Hematopoietic multipotent progenitor cell (in vitro differentiated cells): Measurements from ENCODE around the gene CDSN. TPM values are rescaled to one million over a fixed set of nuclear protein-coding genes. Genes with fewer than 3 reads are reported as not detected.
"Not testable (repeated sequence)": the region's sequence is repeated elsewhere in the genome, so short reads cannot be mapped to it uniquely, and the experiment has no call there.

Experiments used
- DNase-seq, 3 donors: peaks; one replicate each; pipeline ENCODE4 v3.0.0-alpha.2; 2011 to 2015; ENCODE audit warnings: low read depth in 2 of 3, low spot score in 2 of 3
- small RNA-seq: library from RNA; depleted of rRNA; stranded (forward); fragments of <200 nt; gene quantifications from one replicate; pipeline ENCODE3, GENCODE V24; 2012
- total RNA-seq: library from RNA; depleted of rRNA; stranded (reverse); fragments of >200 nt; gene quantifications from one replicate; pipeline ENCODE4 v1.2.3, GENCODE V29; 2012

Gene CDSN
- total RNA-seq, 1 donor: under 0.01 TPM

DNA sequence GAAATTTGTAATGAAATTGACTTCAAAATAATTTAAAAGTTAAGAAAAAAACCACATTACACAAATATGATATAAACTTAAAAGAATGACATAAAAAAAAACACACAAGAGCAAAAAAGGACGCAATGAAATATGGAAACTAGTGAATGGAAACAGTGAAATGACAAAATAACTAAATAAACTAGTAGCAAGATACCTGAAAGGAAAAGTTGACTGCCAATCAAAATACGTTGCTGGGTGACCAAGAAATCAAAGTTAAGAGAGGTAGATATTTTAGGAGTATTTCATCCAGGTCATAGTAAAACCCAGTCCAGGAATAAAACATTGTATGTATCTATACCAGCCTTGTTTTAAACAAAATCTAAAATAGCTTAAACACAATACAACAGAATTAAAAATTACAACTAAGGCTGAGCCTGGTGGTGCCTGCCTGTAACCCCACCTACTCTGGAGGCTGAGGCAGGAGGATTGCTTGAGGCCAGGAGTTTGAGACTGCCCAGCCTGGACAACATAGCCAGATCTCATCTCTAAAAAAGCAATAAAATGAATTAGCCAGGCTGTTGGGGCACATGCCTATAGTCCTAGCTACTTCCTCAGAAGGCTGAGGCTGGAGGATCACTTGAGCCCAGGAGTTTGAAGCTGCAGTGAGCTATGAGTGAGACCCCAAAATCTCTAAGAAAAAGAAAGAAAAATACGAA lies 29.8 kb downstream of the CDSN start:
- no peak for DNase-seq

DNA sequence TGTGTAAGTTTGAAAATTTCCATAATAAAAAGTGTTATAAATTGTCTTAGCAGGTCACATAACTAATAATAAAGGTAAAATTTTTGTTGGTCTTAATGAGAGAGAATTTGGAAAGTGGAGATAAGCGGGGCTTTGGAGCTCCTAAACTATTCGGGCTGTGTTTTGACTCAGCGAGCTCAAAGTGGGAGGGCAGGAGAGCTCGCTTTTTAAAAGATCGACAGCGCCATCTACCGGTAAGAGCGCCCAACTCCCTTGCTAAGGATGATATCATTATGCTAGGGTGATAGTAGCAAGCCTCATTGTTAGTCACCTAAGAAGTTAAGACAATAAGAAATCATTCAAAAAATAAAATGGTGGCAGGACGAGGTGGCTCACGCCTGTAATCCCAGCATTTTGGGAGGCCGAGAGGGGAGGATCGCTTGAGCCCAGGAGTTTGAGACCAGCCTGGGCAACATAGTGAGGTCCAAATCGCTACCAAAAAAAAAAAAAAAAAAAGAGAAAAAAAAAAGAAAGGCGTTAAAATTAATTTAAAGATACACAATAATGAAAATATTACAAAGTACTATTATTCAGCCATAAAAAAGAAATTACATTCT lies 32.7 kb downstream of the CDSN start:
- peak; percentile 76 to 92 (median 86) for DNase-seq

DNA sequence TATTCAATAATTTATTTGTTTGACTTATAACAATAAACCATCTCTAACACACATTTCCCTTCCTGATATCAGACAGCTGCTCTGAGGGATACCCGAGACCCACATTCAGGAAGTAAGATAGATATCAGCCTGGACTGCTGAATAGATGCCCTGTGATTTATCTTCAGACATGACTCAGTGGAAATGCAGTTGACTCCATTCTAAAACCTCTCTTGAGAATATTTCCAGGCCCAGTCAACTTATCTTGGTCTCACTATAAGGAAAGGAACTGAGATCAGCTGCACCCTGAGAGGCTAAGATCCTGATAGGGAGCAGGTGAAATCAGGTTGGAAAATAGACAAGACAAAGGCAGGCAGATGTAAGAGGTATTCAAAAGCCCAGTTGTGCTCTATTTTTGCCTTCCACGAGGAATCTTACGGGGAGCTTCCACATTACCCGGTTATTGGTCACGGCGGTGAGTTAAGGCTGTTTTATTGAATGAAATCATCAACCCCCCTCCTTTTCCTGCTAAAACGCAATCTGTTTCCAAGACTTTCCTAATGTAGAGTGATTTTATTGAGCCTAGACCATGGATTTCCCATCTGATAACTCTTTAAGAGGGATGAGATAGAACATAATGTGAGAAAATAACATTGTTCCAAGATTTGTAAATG lies 33.3 kb downstream of the CDSN start:
- DNase-seq: peak in 2 of 3 donors; percentile 47 to 75

DNA sequence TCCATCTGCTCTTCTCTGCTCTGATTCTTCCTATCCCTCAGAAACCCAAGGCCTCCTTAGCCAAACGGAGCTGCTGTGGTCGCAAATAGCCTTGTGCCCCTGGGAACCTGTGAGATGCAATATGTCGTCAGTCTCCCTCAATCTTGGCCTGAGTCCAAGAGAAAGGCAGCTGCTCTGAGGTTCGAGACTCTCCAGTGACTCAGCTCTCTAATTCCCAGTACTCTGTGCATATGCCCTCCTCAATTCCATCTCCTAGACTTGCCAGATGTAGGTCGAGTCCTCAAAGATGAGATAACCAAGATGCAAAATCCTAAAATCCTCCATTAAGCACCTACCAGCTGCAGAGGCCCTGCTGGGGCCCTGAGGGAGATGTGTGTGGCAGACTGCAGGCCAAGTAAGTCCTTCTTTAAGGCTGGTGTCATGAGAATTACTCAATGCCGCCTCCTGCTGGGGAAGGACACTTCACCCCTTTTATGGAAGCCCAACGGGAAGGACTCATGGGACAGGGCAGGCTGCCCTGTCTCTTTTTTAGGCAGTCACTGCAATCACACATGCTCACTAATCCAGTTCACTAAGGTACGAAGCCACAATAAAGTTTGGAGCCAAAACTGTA lies 36.4 kb downstream of the CDSN start:
- DNase-seq: peak in 1 of 3 donors; percentile 44

DNA sequence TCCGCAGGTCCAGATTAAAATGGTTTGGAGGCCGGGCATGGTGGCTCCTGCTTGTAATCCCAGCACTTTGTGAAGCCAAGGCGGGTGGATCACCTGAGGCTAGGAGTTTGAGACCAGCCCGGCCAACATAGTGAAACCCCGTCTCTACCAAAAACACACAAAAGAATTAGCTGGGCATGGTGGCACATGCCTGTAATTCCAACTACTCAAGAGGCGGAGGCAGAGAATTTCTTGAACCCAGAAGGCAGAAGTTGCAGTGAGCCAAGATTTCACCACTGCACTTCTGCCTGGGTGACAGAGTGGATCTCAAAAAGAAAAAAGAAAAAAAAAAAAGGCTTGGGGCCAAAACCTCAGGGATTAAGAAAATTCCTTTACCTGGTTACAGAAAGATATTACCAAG lies 38.4 kb downstream of the CDSN start:
- DNase-seq: no peak

DNA sequence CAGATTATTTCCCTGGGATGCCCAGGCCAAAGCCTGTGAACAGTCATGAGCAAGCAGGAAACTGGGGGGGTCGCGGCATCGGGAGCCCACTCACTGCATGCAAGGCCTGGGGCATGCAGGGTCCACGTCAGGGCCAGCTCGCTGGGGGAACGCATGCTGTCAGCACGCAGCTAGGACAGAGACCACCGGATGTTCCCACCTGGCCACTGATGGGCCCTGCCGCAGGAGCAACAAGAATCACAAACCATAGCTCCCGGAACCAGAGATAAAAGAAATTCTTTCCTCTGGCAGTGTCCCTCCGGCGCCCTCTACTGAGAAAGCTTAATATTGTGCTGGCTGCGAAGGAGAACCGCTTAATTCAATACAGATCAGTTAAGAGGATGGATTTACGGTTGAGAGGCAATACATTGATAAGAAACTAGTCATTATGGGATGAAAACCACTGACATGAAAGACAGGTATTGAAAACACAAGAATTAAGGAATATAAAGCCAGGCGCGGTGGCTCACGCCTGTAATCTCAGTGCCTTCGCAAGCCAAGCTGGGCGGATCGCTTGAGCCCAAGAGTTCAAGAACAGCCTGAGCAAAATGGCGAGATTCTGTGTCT lies 40.5 kb downstream of the CDSN start:
- DNase-seq: peak; percentile 34 to 79 (median 65)

DNA sequence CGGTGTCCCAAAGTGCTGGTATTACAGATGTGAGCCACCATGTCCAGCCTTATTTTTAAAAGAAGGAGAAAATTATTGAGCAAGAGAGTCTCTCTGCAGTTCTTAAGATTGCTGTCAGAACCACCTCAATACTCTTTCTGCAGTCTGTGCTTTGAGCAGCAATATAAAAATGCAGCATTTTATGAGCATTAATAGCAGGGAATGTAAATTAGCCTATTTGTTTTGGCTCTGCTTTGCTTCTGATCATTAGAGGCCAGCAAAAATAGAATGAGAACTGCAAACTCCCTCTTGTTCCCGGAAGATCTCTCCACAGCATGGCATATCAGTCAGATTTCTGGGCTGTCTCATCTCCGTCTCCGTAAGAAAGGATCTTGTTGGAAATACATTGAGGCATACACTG lies 43.6 kb downstream of the CDSN start:
- no peak for DNase-seq

DNA sequence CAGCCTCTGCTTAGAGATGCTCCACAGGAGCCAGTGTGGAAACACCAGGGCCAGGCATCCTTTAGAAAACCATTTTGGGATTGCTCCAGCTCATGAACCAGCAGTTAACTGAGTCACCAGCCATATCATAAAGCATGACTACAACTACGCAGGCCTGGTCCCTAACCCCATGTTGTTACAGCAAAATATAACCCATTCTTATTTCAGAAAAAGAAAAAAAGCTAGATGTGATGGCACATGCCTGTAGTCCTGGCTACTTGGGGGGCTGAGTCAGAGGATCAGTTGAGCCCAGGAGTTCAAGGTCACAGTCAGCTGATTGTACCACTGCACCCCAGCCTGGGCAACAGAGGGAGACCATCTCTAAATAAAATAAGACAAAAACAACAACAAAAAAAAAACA lies 44.7 kb downstream of the CDSN start:
- no peak for DNase-seq

DNA sequence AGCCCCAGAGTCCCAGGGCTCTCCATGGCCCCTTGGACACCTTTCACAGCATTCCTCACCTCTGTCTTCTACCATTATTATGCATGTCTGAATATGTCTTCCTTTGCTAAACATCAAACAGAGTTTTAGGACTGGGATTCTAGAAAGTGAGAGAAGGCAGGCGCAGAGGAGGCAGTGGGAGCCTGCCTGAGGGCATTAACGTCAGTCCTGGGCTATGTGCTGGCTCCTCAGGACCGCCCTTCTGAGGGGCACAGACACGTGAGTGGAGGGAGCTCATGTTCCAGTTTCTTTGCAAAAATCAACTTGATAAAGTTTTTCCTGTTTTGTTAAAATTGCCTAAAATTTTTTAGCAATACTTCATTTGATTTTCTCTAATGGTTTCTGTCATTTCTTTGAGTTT lies 45.8 kb downstream of the CDSN start:
- no peak for DNase-seq

DNA sequence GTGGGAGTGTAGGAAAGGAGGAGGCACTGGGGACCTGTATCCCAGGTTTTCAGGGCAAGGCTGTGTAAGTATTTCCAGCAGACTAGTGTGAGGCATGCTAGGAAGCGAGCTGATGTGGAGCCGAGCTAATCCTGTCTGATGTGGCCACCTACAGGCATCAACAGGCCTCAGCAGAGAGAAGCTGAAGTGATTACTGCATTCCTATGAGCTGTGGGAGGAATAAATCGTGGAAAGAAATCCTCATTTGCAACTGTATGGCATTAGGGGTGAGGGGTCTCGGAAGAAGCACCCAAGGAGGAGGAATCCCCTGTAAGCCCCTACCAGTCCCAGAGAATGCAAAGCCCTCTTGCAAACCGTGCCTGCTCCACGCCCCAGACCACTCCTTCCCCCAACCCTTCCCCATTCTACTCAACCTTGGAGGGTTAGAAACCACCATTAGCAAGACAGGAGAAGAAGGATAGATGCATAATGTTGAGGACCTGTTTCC lies 49.5 kb downstream of the CDSN start:
- peak in 1 of 3 donors; percentile 41 for DNase-seq

DNA sequence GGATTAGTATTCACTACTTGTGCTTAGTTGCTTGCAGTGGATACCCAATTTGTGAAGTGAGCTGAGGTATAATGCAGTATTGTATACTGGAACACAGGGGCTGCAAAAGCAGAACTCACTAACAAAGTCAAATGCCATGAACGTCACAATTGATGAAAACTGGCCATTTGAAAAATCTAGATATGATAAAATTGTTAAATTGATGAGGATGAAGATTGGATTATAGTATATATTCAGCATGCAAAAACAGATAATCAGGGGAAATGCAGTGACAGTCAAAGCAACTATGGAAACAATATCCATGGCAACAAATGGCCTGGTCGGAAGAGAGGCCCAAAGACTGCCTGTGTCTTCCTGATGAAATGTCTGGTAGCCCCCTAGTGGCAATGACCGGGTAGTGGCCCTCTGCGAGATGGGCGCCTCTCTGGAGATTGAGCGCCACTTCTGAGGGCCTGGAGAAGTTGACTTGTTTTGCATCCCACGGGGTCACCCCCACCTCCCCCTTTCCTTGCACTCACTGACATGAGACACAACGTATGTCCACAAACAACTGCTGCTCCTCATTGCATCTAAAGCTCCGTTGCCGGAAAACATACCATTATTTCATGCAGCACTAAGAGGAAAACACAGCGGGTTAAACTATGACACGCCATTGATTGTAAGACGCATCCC lies 51.4 kb downstream of the CDSN start:
- peak in 2 of 3 donors; percentile 71 to 79 for DNase-seq

DNA sequence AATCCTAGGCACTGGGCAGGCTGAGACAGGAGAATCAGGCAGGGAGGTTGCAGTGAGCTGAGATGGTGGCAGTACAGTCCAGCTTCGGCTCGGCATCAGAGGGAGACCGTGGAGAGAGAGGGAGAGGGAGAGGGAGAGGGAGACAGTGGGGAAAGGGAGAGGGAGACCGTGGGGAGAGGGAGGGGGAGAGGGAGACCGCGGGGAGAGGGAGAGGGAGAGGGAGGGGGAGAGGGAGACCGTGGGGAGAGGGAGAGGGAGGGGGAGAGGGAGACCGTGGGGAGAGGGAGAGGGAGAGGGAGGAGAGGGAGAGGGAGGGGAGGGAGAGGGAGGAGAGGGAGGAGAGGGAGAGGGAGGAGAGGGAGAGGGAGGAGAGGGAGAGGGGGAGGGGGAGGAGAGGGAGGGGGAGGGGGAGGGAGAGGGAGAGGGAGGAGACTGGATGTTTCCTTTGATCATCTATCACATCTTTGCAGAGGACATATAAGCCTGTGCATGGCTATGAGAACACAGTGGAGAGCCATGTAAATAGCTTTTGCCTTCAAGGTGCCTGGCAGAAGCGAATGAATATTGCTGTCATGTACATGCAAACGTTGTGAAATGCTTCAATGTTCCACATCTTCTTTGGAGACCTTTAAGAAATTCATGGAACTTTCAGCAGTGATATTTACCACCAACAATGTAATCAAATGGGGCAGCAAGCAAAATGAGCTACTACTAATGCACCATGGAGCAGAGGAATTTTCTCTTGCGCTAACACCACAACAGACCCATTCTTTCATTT lies 52.2 kb downstream of the CDSN start:
- DNase-seq: not testable (repeated sequence)

DNA sequence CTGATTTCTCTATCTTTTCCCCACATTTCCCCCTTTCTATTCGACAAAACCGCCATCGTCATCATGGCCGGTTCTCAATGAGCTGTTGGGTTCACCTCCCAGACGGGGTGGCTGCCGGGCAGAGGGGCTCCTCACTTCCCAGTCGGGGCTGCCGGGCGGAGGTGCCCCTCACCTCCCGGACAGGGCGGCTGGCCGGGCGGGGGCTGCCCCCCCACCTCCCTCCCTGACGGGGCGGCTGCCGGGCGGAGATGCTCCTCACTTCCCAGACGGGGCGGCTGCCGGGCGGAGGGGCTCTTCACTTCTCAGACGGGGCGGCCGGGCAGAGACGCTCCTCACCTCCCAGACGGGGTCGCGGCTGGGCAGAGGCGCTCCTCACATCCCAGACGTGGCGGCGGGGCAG lies 53.2 kb downstream of the CDSN start:
- not testable (repeated sequence) for DNase-seq

DNA sequence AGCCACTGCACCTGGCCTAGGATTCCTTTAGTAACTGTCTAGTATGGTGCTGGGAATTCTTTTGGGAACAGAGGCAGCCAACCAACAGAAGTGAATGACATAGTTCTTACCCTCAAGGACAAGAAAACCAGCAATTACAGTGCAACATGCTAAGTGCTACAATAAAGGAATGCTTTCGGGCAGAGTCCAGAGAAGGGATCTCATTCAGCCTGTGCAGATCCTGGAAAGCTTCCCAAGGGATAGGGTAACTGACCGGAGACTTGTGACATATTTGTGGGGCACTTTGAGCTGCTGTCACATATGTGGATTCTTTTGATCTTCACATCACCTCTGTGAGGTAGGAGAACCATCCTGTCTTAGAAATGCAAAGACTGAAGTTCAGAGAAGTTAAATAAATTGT lies 54.7 kb downstream of the CDSN start:
- no peak for DNase-seq

Small RNA genes within 50 kb of the gene (small RNA-seq; reads per million reads assigned to genes)
- gene POLR2LP1 (not detected), gene RNU6-1133P (not detected)

Other genes starting within 250 kb of the CDSN start
- 3.0 TPM for gene DDR1, start 235.9 kb downstream of the CDSN start, total RNA-seq
- 19.1 TPM for gene GTF2H4, start 212.2 kb downstream of the CDSN start, total RNA-seq
- 15.9 TPM for gene VARS2, start 206.2 kb downstream of the CDSN start, total RNA-seq
- gene SFTA2, start 188.3 kb downstream of the CDSN start, total RNA-seq: not detected
- gene MUCL3, start 179.5 kb downstream of the CDSN start, total RNA-seq: not detected
- under 0.01 TPM for gene MUC21, start 136.7 kb downstream of the CDSN start, total RNA-seq
- not detected for gene MUC22, start 110.0 kb downstream of the CDSN start, total RNA-seq
- gene C6orf15, start 7.9 kb downstream of the CDSN start, total RNA-seq: not detected
- 0.27 TPM for gene PSORS1C1, start 5.6 kb downstream of the CDSN start, total RNA-seq
- gene PSORS1C2, start 18.6 kb upstream of the CDSN start, total RNA-seq: not detected
- 21.8 TPM for gene CCHCR1, start 37.4 kb upstream of the CDSN start, total RNA-seq
- gene TCF19, start 38.1 kb upstream of the CDSN start, total RNA-seq: 12.4 TPM
- not detected for gene POU5F1, start 50.2 kb upstream of the CDSN start, total RNA-seq
- gene HLA-C, start 151.6 kb upstream of the CDSN start, total RNA-seq: 1,739 TPM
- gene HLA-B, start 236.7 kb upstream of the CDSN start, total RNA-seq: 2,264 TPM